Measurements from ENCODE around the gene IGSF22.

IGSF22 gene

DNA sequence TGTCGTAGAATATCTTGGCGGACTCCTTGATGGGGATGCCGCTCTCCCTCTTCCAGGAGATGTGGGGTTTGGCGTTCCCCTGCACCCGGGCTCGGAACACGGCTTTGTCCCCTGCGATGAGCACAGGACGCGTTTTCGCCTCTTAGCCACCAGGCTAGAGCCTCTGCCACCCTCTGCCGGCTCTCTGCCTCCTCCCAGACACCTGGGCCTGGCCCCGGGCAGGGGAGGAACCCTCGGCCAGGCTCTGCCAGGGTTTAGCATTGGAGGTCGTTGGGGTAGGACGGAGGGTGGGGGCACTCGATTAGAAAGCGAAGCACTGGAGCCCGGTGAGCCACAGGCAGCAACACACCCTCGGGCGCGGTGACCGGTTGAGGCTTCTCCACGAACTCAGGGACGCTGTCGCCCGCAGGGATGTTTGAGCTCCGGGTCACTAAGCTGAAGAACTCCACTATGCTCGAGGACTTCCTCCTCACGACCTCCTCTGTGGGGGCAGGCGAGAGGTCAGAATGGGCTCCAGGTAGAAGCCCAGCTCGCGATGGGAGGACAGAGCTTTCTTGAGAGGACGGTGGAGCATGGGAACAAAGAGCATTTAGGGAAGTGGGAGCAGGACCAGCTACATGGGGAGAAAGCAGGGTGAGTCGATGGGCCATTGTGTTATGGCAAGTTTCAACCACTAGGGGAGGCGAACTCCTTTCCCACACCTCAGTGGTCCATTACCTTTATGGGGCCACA lies 4.3 kb downstream of the IGSF22 start:
- TF ChIP-seq, protein P1, sequence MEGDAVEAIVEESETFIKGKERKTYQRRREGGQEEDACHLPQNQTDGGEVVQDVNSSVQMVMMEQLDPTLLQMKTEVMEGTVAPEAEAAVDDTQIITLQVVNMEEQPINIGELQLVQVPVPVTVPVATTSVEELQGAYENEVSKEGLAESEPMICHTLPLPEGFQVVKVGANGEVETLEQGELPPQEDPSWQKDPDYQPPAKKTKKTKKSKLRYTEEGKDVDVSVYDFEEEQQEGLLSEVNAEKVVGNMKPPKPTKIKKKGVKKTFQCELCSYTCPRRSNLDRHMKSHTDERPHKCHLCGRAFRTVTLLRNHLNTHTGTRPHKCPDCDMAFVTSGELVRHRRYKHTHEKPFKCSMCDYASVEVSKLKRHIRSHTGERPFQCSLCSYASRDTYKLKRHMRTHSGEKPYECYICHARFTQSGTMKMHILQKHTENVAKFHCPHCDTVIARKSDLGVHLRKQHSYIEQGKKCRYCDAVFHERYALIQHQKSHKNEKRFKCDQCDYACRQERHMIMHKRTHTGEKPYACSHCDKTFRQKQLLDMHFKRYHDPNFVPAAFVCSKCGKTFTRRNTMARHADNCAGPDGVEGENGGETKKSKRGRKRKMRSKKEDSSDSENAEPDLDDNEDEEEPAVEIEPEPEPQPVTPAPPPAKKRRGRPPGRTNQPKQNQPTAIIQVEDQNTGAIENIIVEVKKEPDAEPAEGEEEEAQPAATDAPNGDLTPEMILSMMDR (IDR thresholded peaks at IDR 0.05; ENCODE audit: insufficient read depth, low read depth, low read length, missing control alignments), result peak; percentile 63
- peak; percentile 56 for DNase-seq (ENCODE audit: low read depth)
- peak overlapping the region; percentile 30 for H3K4me3 ChIP-seq (ENCODE audit: low read length)

DNA sequence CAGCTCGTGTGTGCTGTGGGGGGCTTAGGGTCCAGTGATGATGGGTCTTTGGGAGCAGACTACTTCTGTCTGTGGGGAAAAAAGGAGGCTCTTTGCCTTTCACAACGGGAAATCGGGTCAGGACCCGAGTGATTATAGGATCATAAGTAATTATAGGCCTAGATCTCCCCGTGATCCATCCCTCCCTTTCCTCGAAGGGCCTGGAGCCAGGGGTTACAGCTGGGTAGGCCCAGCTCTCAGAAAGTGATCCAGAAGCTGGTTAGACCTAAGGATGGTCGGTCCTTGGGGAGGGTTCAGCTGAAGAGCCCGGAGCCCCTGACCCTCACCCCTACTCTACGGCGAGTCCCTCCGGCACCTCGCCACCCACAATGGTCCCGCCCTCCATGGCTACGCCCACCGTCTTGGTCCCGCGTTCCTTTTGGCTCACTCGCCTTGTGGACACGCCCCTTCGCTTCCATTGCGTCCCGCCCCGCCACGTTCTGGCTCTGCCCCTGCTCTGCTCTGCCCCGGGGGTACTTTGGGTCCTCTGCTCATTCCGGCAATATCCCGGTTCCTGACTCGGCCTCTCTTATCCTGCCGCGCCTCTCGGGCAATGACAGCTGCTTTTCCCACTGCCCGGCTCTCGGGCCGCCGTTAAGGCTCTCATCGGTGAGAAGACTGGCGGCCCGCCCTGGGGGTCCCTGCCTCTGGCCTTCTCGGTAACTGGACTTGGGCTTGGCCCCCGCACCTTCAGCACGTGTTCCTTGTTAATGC lies 5.0 kb downstream of the IGSF22 start:
- TF ChIP-seq, protein P1 (IDR thresholded peaks at IDR 0.05; ENCODE audit: insufficient read depth, low read depth, low read length, missing control alignments), result no peak
- peak overlapping the region; percentile 30 for H3K4me3 ChIP-seq (ENCODE audit: low read length)
- DNase-seq (ENCODE audit: low read depth), result peak; percentile 71

DNA sequence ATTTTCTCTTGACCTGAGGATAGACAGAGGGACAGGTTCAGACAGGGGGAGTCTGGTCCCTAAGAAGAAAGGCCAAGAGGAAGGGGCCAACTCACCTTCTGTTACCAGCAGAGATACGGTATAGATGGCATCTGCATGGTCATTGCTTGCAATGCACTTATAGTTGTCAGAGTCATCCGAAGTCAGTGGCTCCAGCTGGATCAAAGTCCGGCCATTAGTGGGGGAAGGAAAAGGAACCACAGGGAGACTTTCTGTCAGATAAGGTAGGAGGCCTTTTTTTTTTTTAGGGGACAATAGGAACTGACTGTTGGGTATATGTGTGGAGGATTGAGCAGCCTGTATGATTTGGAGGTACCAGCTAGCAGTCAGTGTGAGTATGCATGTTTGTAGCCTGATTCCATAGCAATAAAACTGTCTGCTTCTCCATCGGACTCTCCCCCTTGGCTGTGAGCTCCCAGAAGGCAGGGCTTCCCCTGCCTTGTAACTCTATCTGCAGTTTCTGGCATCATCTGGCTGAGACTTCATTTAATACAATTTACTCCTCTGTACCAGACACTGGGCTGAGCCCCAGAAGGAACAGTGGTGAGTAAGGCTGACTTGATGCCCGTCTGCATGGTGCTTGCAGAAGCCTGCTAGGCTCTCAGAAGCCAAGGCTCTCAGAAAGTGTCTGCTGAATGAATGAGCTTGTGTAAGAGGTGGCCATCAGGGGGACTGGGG lies 5.7 kb downstream of the IGSF22 start:
- peak; percentile 33 for DNase-seq (ENCODE audit: low read depth)
- TF ChIP-seq, protein P1 (IDR thresholded peaks at IDR 0.05; ENCODE audit: insufficient read depth, low read depth, low read length, missing control alignments), result no peak
- H3K4me3 ChIP-seq (ENCODE audit: low read length), result no peak overlapping the region

DNA sequence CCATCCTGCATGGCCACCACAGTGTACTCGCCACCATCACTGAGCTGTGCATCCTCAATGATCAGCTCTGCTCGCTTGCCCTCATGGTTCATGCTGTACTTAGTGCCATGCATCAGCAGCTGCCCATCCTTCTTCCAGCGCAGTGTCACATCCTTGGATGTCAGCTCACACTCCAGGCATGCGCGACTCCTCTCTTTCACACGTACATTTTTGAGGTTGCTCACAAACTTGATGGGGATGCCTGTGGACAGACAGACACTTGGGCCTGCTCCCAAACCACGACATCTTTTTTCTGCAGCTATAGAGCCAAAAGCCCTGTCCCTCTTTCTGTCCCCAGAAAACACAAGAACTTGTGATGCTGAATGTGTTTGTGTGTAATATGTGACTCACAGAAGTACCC lies 10.5 kb downstream of the IGSF22 start:
- no peak overlapping the region for H3K4me3 ChIP-seq (ENCODE audit: low read length)
- TF ChIP-seq, protein P1 (IDR thresholded peaks at IDR 0.05; ENCODE audit: insufficient read depth, low read depth, low read length, missing control alignments), result no peak
- DNase-seq (ENCODE audit: low read depth), result no peak

DNA sequence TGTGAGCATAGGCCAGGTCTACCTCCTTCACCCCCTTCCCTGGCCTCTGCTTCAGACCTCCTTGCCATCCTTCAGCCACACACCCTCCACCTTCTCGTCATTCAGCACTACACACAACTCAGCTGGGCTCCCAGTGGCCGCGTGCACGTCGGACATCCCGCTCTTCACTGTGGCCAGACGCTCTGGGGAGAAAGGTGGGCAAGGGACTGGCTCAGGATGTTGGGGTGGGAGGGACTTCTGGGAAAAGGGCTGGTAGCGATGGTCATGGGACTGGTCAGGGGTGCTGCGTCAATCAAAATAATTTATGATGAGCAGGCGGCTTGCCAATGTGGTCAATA lies 11.6 kb downstream of the IGSF22 start:
- TF ChIP-seq, protein P1 (IDR thresholded peaks at IDR 0.05; ENCODE audit: insufficient read depth, low read depth, low read length, missing control alignments), result no peak
- no peak for DNase-seq (ENCODE audit: low read depth)
- H3K4me3 ChIP-seq (ENCODE audit: low read length), result no peak overlapping the region

DNA sequence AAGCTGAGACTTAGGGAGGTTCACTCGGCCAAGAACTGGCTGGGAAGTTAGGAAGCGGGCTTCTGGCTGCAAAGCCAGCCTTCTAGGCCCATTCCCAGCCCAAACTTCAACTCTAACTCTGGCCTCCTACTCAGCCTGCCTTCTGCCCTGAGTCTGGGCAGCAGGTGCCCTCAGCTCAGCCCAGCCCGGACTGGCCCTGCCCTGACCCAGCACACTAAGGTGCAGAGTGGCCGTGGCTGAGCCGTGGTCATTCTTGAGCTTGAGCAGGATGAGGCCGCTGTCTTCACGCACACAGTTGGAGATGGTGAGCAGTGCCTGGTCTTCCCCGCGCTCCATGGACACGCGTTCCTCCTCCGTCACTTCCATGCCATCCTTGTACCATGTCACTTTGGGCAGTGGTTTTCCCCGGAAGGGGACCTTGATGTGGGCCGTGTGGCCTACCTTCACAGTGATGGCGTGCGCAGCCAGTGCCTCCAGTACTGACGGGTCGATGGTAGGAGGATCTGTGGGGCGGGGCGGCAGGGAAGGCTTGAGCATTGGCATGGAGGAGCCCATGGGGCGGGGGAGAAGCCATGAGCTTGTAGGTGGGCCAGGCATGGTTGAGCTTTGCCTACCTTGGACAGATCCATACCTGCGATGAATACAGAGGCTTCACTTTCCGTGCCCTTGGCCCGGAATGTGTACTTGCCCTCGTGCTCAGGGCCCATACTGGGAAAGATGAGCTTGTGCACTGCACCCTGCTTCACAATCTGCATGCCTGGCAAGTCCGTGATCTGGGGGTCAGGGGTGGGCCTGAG lies 12.1 kb downstream of the IGSF22 start:
- no peak for DNase-seq (ENCODE audit: low read depth)
- no peak overlapping the region for H3K4me3 ChIP-seq (ENCODE audit: low read length)
- TF ChIP-seq, protein P1 (IDR thresholded peaks at IDR 0.05; ENCODE audit: insufficient read depth, low read depth, low read length, missing control alignments), result no peak

Data from epithelial cell of esophagus (primary cell).